HEK293T (cell line): ENCODE measurements around the gene ETF1.

Experiments used
- ELF4 ChIP-seq: fragments of 450-650 bp; IDR thresholded peaks from 2 replicates; pipeline ENCODE4 v1.6.1; 2017; ENCODE audit warnings: antibody characterized with exemption
- FOXM1 ChIP-seq: fragments of 450-650 bp; IDR thresholded peaks from 2 replicates; pipeline ENCODE4 v1.6.1; 2017; ENCODE audit warnings: mild to moderate bottlenecking, borderline replicate concordance
- NFRKB ChIP-seq: fragments of 450-650 bp; IDR thresholded peaks from 2 replicates; pipeline ENCODE4 v1.6.1; 2016; ENCODE audit warnings: mild to moderate bottlenecking, moderate library complexity
- SUZ12 ChIP-seq: fragments of 450-650 bp; IDR thresholded peaks from 2 replicates; pipeline ENCODE4 v1.6.1; 2016; ENCODE audit warnings: mild to moderate bottlenecking

GRCh38 chr5:138553437-138554095 is 10.5 kb upstream of the ETF1 start:
- TF ChIP-seq NFRKB = no peak
- no peak for TF ChIP-seq ELF4
- no peak for TF ChIP-seq FOXM1
- TF ChIP-seq SUZ12 = no peak
